Measurements from ENCODE around the gene IPCEF1.

IPCEF1 gene

DNA sequence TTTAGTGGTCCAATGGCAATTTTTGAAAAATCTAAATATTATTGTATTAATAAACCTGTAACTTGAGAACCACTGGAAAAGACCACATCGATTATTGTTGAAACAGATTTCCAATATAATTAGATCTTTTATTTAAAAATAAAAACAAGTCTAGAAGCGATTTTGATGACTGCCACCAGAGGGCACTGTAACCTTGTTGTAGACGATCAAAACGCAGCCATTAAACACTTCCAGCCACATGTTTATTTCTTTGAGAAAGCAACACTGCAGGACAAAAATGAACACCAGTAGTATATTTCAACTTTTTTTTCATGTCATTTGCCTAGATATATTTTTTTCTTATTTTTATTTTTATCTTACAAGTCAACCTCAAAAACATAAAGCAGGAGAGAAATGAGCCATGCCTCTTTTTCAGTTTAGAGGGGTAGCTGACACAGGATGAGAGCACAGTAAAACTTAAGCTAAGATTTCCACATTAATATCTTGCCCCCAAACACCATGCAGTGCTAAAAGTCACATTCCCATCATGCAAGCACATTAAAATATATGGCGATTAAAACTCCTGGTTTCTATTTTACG is 202.1 kb downstream of the IPCEF1 start:
- Mint-ChIP-seq H3K4me1 (ENCODE audit: low read depth) (peaks cover 47% of the 10 kb centered on the region), H3K9me3 (peaks cover 8% of the 10 kb centered on the region), H3K36me3 (ENCODE audit: low read depth) (peaks cover 40% of the 10 kb centered on the region), H3K27me3 (peaks cover 5% of the 10 kb centered on the region), H3K27ac (peak overlapping the region; percentile 57), H3K4me3 (no peak overlapping the region)
- intact Hi-C loops (cut with micrococcal nuclease): loop anchor here (1.0 to 10.0 kb wide), 3 partner anchors 123 to 510 kb away; no protein-coding TSS in a partner anchor

DNA sequence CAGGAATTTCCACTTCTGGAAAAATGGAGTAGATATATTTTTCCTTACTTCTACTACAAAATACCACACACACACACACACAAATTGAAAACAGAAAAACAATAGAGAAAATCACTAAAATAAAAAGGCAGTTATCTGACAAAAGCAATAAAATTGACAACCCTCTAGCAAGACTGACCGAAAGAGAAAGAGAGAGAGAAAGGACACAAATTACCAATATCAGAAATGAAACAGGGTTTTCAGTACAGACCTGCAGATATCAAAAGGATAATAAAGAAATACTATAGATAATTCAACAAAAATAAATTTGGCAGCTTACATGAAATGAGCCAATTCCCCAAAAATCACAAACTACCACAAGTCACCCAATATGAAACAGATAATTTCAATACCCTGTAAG is 212.8 kb downstream of the IPCEF1 start:
- Mint-ChIP-seq H3K27ac (no peak overlapping the region), H3K36me3 (ENCODE audit: low read depth) (no peaks in the 10 kb centered on the region), H3K9me3 (peaks cover 7% of the 10 kb centered on the region), H3K27me3 (peaks cover 6% of the 10 kb centered on the region), H3K4me1 (ENCODE audit: low read depth) (peaks cover 27% of the 10 kb centered on the region), H3K4me3 (no peak overlapping the region)
- intact Hi-C loops (cut with micrococcal nuclease): no loop called here

DNA sequence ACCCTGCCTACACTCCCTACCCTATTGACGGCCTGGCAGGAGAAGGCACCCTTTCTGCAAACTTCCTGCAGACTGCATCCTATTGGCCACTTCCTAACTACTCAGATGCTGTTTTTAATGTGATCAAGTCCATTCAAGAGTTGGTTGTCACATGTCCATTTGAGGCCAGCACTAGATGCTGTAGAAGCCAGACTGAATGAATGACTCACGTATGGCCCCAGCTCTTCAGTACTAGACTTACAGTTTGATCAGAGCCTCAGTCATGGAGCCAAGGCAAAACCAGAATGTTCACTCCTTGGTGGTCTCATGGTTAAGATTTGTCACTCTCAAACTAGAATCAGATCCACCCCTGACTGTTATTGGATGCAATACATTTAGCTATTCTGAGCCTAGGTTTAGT is 215.9 kb downstream of the IPCEF1 start:
- H3K36me3 Mint-ChIP-seq (ENCODE audit: low read depth): no peaks in the 10 kb centered on the region
- peaks cover 33% of the 10 kb centered on the region for H3K4me1 Mint-ChIP-seq (ENCODE audit: low read depth)

DNA sequence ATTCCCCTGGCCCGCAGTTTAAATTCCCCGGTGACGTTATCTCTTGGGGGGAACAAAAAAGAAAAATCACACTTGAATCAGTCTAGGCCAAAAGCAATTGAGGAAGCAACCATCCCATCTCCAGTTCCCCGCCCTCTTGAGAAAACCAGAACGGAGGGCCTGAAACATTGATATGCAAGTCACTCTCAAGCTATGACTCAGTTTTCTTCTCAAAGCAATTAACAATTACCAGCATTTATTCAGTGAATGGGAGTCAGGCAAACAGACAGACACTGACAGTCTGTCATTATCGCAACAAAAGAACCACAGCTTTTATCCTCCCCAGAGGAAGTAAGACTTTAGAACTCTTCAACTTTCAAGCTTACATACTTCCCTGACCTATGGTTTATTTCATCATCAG is 216.7 kb downstream of the IPCEF1 start:
- H3K27me3 Mint-ChIP-seq: peaks cover 4% of the 10 kb centered on the region
- peak overlapping the region; percentile 68 for H3K27ac Mint-ChIP-seq
- no peaks in the 10 kb centered on the region for H3K9me3 Mint-ChIP-seq
- intact Hi-C loops (cut with micrococcal nuclease): no loop called here
- H3K36me3 Mint-ChIP-seq (ENCODE audit: low read depth): no peaks in the 10 kb centered on the region
- peaks cover 33% of the 10 kb centered on the region for H3K4me1 Mint-ChIP-seq (ENCODE audit: low read depth)
- H3K4me3 Mint-ChIP-seq: no peak overlapping the region

More for the DNA sequence above, 215.9 kb downstream of the IPCEF1 start:
- H3K27ac Mint-ChIP-seq: peak overlapping the region; percentile 68
- intact Hi-C loops (cut with micrococcal nuclease): no loop called here
- no peak overlapping the region for H3K4me3 Mint-ChIP-seq
- no peaks in the 10 kb centered on the region for H3K9me3 Mint-ChIP-seq
- peaks cover 4% of the 10 kb centered on the region for H3K27me3 Mint-ChIP-seq

DNA sequence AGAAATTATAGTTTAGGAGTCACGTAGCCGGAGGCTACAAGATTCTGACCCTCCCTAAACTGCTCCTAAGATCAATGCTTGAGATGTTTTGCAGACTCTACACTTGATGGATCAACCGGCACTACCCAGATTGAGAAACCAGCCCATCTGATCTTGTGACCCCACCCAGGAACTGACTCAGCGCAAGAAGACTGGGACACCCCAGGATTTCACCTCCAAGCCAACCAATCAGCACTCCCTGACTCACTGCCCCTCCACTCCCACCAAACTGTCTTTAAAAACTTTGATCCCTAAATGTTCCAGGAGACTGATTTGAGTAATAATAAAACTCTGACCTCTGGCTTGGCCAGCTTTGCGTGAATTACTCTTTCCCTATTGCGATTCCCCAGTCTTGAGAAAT is 217.8 kb downstream of the IPCEF1 start:
- intact Hi-C loops (cut with micrococcal nuclease): no loop called here
- Mint-ChIP-seq H3K27ac (peak overlapping the region; percentile 68), H3K27me3 (peaks cover 4% of the 10 kb centered on the region), H3K9me3 (no peaks in the 10 kb centered on the region), H3K4me3 (no peak overlapping the region), H3K4me1 (ENCODE audit: low read depth) (peaks cover 33% of the 10 kb centered on the region), H3K36me3 (ENCODE audit: low read depth) (no peaks in the 10 kb centered on the region)

DNA sequence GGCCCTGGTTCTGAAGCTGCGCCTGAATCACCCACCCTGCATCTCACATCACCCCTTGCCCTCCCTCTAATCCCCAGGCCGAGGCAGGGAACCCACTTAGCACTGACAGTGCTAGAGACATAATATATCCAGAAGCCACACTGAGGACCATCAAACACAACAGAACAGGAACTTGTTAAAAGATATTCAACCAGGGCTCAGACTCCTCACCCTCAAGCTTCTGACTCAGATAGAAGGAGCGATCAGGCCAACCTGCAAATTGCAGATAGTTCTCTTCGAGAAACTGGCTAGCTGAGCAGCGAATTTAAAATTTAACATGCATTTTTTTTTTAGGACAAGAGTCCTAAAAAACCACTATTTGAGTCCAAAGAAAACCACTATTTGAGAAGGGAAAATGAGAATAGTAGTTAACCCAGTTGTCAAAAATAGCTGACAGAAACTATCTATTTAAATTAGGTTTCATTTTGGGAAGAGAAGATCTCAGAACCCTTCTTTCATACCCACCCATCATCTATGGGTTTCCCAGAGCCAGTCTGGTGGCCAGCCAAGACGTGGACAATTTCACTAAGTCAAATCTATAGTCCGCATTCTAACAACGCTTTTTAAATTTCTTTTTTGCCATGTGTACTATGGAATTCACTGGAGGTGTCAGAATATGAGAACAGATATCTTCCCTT is 222.0 kb downstream of the IPCEF1 start:
- Mint-ChIP-seq H3K4me1 (ENCODE audit: low read depth) (peaks cover 14% of the 10 kb centered on the region), H3K27me3 (no peaks in the 10 kb centered on the region), H3K27ac (no peak overlapping the region), H3K36me3 (ENCODE audit: low read depth) (no peaks in the 10 kb centered on the region), H3K4me3 (no peak overlapping the region), H3K9me3 (no peaks in the 10 kb centered on the region)
- intact Hi-C loops (cut with micrococcal nuclease): no loop called here

DNA sequence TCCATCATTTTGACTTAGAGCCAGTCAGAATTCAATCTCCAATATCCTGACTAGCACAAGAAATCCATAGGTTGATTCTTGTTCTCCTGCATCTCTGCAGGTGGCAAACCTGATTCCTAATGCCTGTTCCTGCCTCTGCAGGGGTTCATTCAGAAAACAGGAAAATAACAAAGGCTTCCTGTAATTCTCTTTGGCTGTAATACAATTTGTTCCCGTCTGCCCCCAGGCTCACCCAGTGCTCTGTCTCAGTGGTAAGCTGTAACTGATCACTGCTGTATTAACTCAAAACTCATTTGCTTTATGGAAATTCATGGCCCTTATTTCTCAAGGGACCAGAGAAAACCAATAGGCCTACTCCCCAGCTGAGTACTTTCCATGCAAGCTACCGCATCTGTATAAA is 228.9 kb downstream of the IPCEF1 start:
- no peaks in the 10 kb centered on the region for H3K36me3 Mint-ChIP-seq (ENCODE audit: low read depth)
- intact Hi-C loops (cut with micrococcal nuclease): no loop called here
- no peaks in the 10 kb centered on the region for H3K27me3 Mint-ChIP-seq
- no peak overlapping the region for H3K4me3 Mint-ChIP-seq
- no peak overlapping the region for H3K27ac Mint-ChIP-seq
- peaks cover 30% of the 10 kb centered on the region for H3K4me1 Mint-ChIP-seq (ENCODE audit: low read depth)
- H3K9me3 Mint-ChIP-seq: no peaks in the 10 kb centered on the region

DNA sequence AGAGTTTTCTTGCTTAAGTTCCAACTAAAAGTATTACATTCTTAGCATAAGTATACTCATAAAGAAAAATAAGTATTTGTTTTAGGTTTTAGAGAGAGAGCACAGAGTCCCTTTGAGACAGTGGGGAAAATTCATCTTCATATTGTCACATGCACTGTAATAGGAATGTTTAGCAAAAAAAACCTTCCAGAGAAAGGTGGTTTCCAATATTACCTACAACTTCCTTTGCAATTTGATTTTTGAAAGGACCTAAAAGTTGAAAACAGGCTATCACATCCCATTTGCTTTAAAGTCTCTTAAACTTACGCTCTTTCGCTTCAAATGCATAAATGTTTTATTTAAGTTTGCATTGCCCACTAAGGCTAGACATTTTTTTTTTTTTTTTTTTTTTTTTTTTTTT is 231.2 kb downstream of the IPCEF1 start:
- peaks cover 2% of the 10 kb centered on the region for H3K27me3 Mint-ChIP-seq
- no peak overlapping the region for H3K27ac Mint-ChIP-seq
- H3K4me1 Mint-ChIP-seq (ENCODE audit: low read depth): peaks cover 32% of the 10 kb centered on the region
- no peak overlapping the region for H3K4me3 Mint-ChIP-seq
- intact Hi-C loops (cut with micrococcal nuclease): no loop called here
- H3K36me3 Mint-ChIP-seq (ENCODE audit: low read depth): no peaks in the 10 kb centered on the region
- H3K9me3 Mint-ChIP-seq: no peaks in the 10 kb centered on the region

DNA sequence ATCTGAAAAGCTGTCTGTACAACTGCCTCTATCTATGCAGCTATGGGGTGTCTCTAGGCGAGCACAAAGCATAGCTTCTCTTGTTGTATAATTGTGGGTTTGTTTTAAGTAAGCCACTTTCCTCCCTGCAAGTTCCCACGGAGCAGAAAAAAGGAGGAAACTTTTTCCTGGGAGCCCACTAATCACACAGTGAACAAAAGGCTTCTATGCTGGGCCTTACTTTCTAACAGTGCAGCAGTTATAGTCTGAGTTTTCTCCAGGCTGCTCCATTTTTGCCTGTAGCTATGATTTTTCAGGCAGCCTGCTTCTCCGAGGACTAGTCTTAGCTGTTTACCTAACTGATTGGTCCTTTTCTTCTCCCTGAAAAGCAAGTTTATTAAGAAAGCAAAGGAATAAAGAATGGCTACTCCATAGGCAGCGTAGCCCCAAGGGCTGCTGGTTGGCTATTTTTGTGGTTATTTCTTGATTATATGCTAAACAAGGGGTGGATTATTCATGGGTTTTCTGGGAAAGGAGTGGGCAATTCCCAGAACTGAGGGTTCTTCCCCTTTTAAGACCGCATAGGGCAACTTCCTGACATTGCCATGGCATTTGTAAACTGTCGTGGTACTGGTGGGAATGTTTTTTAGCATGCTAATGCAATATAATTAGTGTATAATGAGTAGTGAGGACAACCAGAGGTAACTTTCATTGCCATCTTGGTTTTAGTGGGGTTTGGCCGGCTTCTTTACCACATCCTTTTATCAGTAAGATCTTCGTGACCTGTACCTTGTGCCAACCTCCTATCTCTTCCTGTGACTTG is 233.2 kb downstream of the IPCEF1 start:
- Mint-ChIP-seq H3K27me3 (peaks cover 2% of the 10 kb centered on the region), H3K36me3 (ENCODE audit: low read depth) (no peaks in the 10 kb centered on the region), H3K9me3 (no peaks in the 10 kb centered on the region), H3K4me3 (no peak overlapping the region), H3K4me1 (ENCODE audit: low read depth) (peaks cover 32% of the 10 kb centered on the region), H3K27ac (peak overlapping the region; percentile 73)
- intact Hi-C loops (cut with micrococcal nuclease): no loop called here

DNA sequence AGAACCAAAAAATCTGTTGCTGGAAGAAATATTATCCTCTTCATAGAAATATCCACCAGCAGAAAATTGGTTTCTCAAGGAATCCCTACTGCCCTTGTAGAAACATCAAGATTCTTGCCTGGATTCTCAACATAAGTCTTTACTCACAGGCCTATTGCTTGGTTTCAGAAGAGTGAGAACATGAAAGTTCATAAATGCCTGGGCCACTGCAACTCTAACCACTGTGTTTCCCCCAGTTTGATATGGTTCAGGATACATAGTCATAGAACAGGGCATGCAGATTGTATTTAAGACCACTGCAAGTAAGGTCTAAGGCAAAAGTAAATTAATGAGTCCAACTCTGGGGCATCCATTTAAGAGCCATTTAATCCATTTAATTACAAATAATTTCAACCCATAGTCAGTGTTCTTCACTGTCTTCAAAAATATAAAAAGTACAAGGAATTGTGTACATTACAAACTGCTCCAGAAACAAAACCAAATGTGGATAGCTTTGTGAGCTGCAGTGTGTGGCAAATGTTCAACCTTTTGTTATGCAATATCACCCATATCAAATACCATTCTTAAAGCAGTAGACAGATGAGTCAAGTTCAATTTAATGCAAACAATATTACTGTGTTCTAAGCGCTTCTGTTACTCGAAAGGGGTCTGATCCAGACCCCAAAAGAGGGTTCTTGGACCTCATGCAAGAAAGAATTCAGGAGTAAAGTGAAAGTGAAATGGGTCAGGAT is 234.2 kb downstream of the IPCEF1 start:
- Mint-ChIP-seq H3K27ac (peak overlapping the region; percentile 73), H3K36me3 (ENCODE audit: low read depth) (no peaks in the 10 kb centered on the region), H3K27me3 (peaks cover 5% of the 10 kb centered on the region), H3K9me3 (no peaks in the 10 kb centered on the region), H3K4me3 (no peak overlapping the region), H3K4me1 (ENCODE audit: low read depth) (peaks cover 27% of the 10 kb centered on the region)
- intact Hi-C loops (cut with micrococcal nuclease): no loop called here

DNA sequence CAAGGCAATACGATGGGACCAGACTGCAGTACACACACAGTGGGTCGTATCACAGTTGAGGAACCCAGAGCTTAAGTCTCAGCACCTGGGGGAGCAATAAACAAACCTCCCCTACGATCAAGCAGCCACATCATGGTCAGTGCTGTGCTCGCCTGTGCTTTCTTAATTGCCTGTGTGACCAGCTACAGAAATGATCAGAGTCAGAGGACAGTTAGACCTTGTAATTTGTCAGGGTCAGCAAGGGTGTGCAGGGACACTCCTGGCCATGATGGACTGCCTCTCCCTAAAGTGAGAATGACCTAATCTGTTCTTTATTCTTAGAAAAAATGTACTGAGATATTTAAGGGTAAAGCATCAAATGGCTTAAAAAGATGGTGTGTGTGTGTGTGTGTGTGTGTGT is 239.1 kb downstream of the IPCEF1 start:
- Mint-ChIP-seq H3K4me1 (ENCODE audit: low read depth) (peaks cover under 1% of the 10 kb centered on the region), H3K4me3 (no peak overlapping the region), H3K9me3 (no peaks in the 10 kb centered on the region), H3K36me3 (ENCODE audit: low read depth) (no peaks in the 10 kb centered on the region), H3K27me3 (peaks cover 5% of the 10 kb centered on the region), H3K27ac (no peak overlapping the region)
- intact Hi-C loops (cut with micrococcal nuclease): no loop called here

DNA sequence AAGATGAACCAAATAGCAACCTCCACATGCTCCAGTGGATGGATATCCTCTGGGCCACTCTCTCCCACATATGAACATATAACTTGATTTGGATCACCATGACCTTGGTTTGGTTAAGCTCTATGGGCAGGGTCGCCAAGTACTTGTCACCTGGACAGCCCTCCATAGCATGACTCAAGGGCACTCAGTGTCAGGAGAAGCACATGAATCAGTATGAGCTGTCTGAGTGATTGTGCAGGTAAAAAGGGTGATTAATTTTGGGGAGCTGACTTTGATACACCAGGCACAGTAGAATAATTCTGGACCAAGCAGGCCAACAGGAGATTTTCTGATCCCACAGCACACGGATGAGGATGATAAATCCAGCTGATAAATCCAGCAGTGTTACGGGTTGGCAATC is 243.2 kb downstream of the IPCEF1 start:
- intact Hi-C loops (cut with micrococcal nuclease): no loop called here
- H3K36me3 Mint-ChIP-seq (ENCODE audit: low read depth): no peaks in the 10 kb centered on the region
- no peaks in the 10 kb centered on the region for H3K9me3 Mint-ChIP-seq
- H3K4me1 Mint-ChIP-seq (ENCODE audit: low read depth): no peaks in the 10 kb centered on the region
- no peak overlapping the region for H3K4me3 Mint-ChIP-seq
- peaks cover 3% of the 10 kb centered on the region for H3K27me3 Mint-ChIP-seq
- no peak overlapping the region for H3K27ac Mint-ChIP-seq

DNA sequence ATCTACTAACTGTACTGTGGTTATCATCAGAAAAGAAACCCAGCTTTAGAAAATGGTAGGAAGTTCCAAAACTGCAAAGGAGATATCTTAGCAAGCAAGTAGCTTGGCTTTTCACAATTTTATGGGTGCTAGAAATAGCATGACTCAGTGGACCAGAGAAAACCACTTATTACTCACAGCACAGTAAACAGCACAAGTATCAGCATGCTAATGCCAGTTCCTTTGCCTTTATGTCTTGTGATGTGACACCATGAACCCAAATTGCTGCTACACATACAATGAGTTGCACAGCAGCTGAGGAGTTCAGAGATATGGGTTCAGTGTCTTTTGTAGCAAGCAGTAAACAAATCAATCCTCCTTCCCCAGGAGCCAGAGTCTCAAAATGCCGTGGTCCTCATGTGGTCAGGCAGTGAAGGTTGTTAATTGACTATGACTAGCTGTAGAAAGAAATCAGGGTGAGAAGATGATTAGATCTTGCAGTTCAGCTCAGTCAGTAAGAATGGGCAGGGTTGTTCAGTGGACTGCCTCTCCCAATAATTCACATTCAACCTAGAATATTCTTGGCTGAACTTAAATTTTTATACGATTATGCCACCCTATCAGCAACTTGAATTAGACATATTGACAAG is 244.3 kb downstream of the IPCEF1 start:
- intact Hi-C loops (cut with micrococcal nuclease): no loop called here
- no peak overlapping the region for H3K27ac Mint-ChIP-seq

More for the DNA sequence above, 244.3 kb downstream of the IPCEF1 start:
- H3K4me3 Mint-ChIP-seq: no peak overlapping the region
- H3K27me3 Mint-ChIP-seq: no peaks in the 10 kb centered on the region
- H3K36me3 Mint-ChIP-seq (ENCODE audit: low read depth): no peaks in the 10 kb centered on the region
- no peaks in the 10 kb centered on the region for H3K9me3 Mint-ChIP-seq
- no peaks in the 10 kb centered on the region for H3K4me1 Mint-ChIP-seq (ENCODE audit: low read depth)

All from dendritic cell treated with granulocyte-macrophage colony-stimulating factor and Interleukin-4, amounts not matched to agents 40 ng/mL and 50 ng/mL, for 4 days (primary cell).